GM23338 (cell line): ENCODE measurements around the gene DTYMK.

Source experiments
- EZH2 ChIP-seq: fragments of 200-600 bp; sonication (generic); IDR thresholded peaks from one replicate; pipeline ENCODE4 v1.8.0; 2017; ENCODE audit warnings: antibody characterized with exemption, mild to moderate bottlenecking, low read depth; ENCODE audit not compliant: unreplicated experiment
- EZH2phosphoT487 ChIP-seq: fragments of 200-600 bp; sonication (generic); IDR thresholded peaks from one replicate; pipeline ENCODE4 v1.8.1; 2018; ENCODE audit warnings: antibody characterized with exemption; ENCODE audit not compliant: unreplicated experiment
- JUNB ChIP-seq: IDR thresholded peaks from one replicate; pipeline ENCODE4 v1.6.1; 2016; ENCODE audit warnings: antibody characterized with exemption; ENCODE audit not compliant: unreplicated experiment
- STAT1 ChIP-seq: IDR thresholded peaks from one replicate; pipeline ENCODE4 v1.6.1; 2016; ENCODE audit warnings: antibody characterized with exemption; ENCODE audit not compliant: unreplicated experiment
- TF ChIP-seq, protein P1 (sequence below): IDR thresholded peaks from one replicate; pipeline ENCODE4 v1.6.1; 2018; ENCODE audit warnings: antibody characterized with exemption; ENCODE audit not compliant: unreplicated experiment
- TF ChIP-seq, protein P2 (sequence below), 2 experiments: fragments of 200-600 bp in 1 of 2; sonication (generic) in 1 of 2; conservative IDR thresholded peaks; 2 replicates each; pipeline versions ENCODE4 v1.5.1 to v1.6.1; 2016 to 2017; ENCODE audit warnings: antibody characterized with exemption in 2 of 2, low read depth in 2 of 2, mild to moderate bottlenecking in 2 of 2, moderate library complexity in 1 of 2

GRCh38 chr2:241695651-241696050, 9.0 kb upstream of the DTYMK start:
- TF ChIP-seq, protein P1, sequence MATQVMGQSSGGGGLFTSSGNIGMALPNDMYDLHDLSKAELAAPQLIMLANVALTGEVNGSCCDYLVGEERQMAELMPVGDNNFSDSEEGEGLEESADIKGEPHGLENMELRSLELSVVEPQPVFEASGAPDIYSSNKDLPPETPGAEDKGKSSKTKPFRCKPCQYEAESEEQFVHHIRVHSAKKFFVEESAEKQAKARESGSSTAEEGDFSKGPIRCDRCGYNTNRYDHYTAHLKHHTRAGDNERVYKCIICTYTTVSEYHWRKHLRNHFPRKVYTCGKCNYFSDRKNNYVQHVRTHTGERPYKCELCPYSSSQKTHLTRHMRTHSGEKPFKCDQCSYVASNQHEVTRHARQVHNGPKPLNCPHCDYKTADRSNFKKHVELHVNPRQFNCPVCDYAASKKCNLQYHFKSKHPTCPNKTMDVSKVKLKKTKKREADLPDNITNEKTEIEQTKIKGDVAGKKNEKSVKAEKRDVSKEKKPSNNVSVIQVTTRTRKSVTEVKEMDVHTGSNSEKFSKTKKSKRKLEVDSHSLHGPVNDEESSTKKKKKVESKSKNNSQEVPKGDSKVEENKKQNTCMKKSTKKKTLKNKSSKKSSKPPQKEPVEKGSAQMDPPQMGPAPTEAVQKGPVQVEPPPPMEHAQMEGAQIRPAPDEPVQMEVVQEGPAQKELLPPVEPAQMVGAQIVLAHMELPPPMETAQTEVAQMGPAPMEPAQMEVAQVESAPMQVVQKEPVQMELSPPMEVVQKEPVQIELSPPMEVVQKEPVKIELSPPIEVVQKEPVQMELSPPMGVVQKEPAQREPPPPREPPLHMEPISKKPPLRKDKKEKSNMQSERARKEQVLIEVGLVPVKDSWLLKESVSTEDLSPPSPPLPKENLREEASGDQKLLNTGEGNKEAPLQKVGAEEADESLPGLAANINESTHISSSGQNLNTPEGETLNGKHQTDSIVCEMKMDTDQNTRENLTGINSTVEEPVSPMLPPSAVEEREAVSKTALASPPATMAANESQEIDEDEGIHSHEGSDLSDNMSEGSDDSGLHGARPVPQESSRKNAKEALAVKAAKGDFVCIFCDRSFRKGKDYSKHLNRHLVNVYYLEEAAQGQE, result no peak
- TF ChIP-seq JUNB (no peak), EZH2phosphoT487 (no peak), EZH2 (no peak), STAT1 (no peak)
- TF ChIP-seq, protein P2, sequence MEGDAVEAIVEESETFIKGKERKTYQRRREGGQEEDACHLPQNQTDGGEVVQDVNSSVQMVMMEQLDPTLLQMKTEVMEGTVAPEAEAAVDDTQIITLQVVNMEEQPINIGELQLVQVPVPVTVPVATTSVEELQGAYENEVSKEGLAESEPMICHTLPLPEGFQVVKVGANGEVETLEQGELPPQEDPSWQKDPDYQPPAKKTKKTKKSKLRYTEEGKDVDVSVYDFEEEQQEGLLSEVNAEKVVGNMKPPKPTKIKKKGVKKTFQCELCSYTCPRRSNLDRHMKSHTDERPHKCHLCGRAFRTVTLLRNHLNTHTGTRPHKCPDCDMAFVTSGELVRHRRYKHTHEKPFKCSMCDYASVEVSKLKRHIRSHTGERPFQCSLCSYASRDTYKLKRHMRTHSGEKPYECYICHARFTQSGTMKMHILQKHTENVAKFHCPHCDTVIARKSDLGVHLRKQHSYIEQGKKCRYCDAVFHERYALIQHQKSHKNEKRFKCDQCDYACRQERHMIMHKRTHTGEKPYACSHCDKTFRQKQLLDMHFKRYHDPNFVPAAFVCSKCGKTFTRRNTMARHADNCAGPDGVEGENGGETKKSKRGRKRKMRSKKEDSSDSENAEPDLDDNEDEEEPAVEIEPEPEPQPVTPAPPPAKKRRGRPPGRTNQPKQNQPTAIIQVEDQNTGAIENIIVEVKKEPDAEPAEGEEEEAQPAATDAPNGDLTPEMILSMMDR (conservative IDR thresholded peaks at IDR 0.05; ENCODE audit: low read depth in 2 of 2), result no peak
